Breast epithelium (tissue), 4 donors: ENCODE results near the gene ERC1. TPM values are rescaled to one million over a fixed set of nuclear protein-coding genes. Genes with fewer than 3 reads are reported as not detected.

Experiments used
- DNase-seq, 2 donors: peaks; one replicate each; pipeline ENCODE4 v3.0.0-alpha.2; 2019; ENCODE audit warnings: low spot score in 2 of 2
- H3K27ac ChIP-seq, 2 donors: fragments of 200-600 bp; sonication (generic) in 1 of 2; one replicate each; pipeline ENCODE4 v1.5.1; 2016 to 2019; ENCODE audit warnings: mild to moderate bottlenecking in 1 of 2
- H3K27me3 ChIP-seq, 2 donors: fragments of 200-600 bp; sonication (generic) in 1 of 2; one replicate each; pipeline versions ENCODE4 v1.5.1 to v1.6.0; 2017 to 2019; ENCODE audit warnings: control low read depth in 1 of 2, mild to moderate bottlenecking in 1 of 2
- H3K36me3 ChIP-seq: fragments of 200-600 bp; one replicate; pipeline ENCODE4 v1.5.1; 2019
- H3K4me1 ChIP-seq, 2 donors: fragments of 200-600 bp; sonication (generic); one replicate each; pipeline ENCODE4 v1.5.1; 2016 to 2019; ENCODE audit warnings: control low read depth in 1 of 2
- H3K4me3 ChIP-seq, 3 donors: fragments of 200-600 bp; sonication (generic); 1 replicate in 2 of 3; 2 replicates in 1 of 3; pipeline ENCODE4 v1.5.1; 2016 to 2019; ENCODE audit warnings: mild to moderate bottlenecking in 3 of 3, moderate library complexity in 2 of 3
- H3K9me3 ChIP-seq, 2 donors: fragments of 200-600 bp; sonication (generic) in 1 of 2; one replicate each; pipeline ENCODE4 v1.5.1; 2016 to 2019; ENCODE audit warnings: control low read depth in 1 of 2
- POLR2A ChIP-seq: fragments of 450-650 bp; IDR thresholded peaks from one replicate; pipeline ENCODE4 v1.6.1; 2016; ENCODE audit warnings: antibody characterized with exemption, mild to moderate bottlenecking, moderate library complexity
- POLR2AphosphoS5 ChIP-seq, 3 donors: sonication (generic); formaldehyde crosslinking; IDR thresholded peaks; one replicate each; pipeline ENCODE4 v1.6.1; 2017; ENCODE audit warnings: antibody characterized with exemption in 3 of 3
- intact Hi-C: fragments of 100-400 bp; cut with DNase I; formaldehyde crosslinking; loops from one replicate; pipeline ENCODE4 v1.15.1; 2023; ENCODE audit warnings: low total_unique reads
- total RNA-seq, 3 donors: library from RNA; depleted of rRNA; stranded (reverse); fragments of >200 nt; gene quantifications; one replicate each; pipeline ENCODE4 v1.1.0, GENCODE V29; 2016
- TF ChIP-seq, protein P1 (sequence below), 3 donors: fragments of 450-650 bp; IDR thresholded peaks; one replicate each; pipeline ENCODE4 v1.5.1; 2016 to 2017; ENCODE audit warnings: antibody characterized with exemption in 3 of 3, mild to moderate bottlenecking in 3 of 3, moderate library complexity in 3 of 3

ERC1 gene
- total RNA-seq, 3 donors from 2014 or later: 47.4 to 63.4 (median 52.8) TPM

DNA sequence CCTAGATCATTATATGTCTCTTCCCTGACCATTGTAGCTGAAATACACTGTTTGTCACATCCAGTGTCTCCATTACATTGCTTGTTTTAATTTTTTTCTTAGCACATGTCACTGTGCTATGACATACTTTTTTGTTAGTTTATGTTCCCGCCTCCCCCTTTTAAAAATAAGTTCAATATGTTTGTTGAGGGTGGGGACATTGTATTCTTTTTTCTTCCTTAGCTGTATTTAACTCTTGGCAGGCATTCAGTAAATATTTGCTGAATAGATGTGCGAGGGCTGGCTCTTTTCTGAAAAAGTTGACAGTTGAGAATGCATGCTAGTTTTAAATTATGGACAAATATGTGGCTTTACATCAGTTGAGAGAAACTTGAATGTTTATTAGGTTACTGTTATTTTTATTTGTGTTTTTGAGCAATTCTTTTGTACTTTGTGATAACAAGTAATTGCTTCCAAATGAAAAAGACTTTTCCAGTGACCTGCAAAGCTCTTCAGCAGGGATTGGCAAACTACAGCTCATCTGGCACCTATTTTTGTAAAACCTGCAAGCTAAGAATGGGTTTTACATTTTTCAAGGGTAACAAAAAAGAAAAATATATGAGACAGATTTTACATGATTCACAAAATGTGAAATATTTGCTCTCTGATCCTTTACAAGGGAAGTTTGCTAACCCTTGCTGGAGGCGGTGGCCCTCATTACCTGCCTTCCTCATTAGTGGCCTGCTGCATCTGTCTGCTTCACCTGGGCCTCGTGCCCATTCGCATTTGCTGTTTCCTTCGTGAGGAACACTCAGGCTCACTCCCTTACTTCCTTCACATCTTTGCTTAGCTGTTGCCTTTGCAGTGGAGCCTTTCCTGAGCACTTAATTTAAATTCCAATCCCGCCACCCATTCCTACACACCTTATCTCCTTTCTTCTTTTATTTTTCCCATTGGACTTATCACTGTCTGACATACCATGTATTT is 229.4 kb downstream of the ERC1 start:
- intact Hi-C loops: no loop called here
- H3K27me3 ChIP-seq: no peaks in the 10 kb centered on the region
- no peaks in the 10 kb centered on the region for H3K36me3 ChIP-seq
- no peak for DNase-seq
- no peak overlapping the region for H3K27ac ChIP-seq
- H3K9me3 ChIP-seq: no peaks in the 10 kb centered on the region
- no peak for TF ChIP-seq POLR2A
- TF ChIP-seq, protein P1, sequence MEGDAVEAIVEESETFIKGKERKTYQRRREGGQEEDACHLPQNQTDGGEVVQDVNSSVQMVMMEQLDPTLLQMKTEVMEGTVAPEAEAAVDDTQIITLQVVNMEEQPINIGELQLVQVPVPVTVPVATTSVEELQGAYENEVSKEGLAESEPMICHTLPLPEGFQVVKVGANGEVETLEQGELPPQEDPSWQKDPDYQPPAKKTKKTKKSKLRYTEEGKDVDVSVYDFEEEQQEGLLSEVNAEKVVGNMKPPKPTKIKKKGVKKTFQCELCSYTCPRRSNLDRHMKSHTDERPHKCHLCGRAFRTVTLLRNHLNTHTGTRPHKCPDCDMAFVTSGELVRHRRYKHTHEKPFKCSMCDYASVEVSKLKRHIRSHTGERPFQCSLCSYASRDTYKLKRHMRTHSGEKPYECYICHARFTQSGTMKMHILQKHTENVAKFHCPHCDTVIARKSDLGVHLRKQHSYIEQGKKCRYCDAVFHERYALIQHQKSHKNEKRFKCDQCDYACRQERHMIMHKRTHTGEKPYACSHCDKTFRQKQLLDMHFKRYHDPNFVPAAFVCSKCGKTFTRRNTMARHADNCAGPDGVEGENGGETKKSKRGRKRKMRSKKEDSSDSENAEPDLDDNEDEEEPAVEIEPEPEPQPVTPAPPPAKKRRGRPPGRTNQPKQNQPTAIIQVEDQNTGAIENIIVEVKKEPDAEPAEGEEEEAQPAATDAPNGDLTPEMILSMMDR (IDR thresholded peaks at IDR 0.05): no peak
- no peak for TF ChIP-seq POLR2AphosphoS5 (IDR thresholded peaks at IDR 0.05)
- peaks cover 0 to 4% of the 10 kb centered on the region in 2 donors for H3K4me1 ChIP-seq
- H3K4me3 ChIP-seq: no peak overlapping the region

DNA sequence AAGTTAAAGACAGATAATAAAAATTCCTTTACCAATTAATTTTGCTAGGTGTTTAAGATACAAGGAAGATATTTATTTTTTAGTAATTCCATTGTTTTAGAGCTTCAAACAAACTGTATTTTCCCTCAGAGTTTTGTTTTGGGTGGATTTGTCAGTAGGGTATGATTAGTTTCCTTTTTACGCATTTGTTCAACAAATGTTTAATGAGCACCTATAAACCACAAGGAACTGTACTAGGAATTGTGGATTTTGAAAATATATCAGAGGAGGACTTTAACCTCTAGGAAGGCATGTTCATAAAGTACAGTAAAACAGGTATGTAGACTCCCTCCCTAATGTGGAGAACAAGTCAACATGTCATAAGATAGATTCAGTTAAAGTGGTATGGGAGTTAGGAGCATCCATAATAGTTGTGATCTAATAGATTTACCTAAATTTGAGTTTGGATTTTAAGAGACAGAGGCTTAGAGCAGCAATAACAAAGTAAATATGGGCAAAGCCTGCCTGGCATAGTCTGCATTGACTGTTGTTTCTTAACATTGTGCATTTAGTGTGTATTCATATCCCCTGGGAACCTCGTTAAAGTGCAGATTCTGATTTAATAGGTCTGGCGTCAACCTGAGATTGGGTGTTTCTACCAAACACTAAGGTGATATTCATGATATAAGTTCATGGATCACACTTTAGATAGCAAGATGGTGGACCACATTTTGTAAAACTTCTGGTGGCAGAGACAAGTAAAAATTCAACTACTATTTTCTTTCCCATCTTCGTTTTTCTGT is 232.0 kb downstream of the ERC1 start:
- intact Hi-C loops: no loop called here

DNA sequence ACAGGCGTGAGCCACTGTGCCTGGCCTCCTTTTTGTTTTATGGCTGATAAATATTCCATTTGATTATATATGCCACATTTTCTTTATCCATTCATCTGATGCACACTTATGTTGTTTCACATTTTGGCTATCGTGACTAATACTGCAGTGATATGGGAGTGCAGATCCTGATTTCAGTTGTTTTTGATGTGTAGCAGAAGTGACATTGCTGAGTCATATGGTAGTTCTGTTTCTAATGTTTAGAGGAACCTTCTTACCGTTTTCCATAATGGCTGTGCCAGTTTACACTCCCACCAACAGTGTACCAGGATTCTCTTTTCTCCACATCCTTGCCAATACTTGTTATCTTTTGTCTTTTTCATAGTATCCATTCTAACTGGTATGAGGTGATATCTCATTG is 235.9 kb downstream of the ERC1 start:
- intact Hi-C loops: no loop called here
- Histone ChIP-seq H3K36me3 (no peaks in the 10 kb centered on the region), H3K4me3 (no peak overlapping the region), H3K4me1 (no peaks in the 10 kb centered on the region), H3K27ac (no peak overlapping the region), H3K27me3 (no peaks in the 10 kb centered on the region), H3K9me3 (no peaks in the 10 kb centered on the region)
- DNase-seq: no peak
- TF ChIP-seq POLR2AphosphoS5 (IDR thresholded peaks at IDR 0.05) (no peak), POLR2A (no peak)
- TF ChIP-seq, protein P1 (IDR thresholded peaks at IDR 0.05): no peak

More for the DNA sequence above, 232.0 kb downstream of the ERC1 start:
- peaks cover 0 to 4% of the 10 kb centered on the region in 2 donors for H3K4me1 ChIP-seq
- no peaks in the 10 kb centered on the region for H3K27me3 ChIP-seq
- H3K4me3 ChIP-seq: no peak overlapping the region
- no peak overlapping the region for H3K27ac ChIP-seq
- no peaks in the 10 kb centered on the region for H3K9me3 ChIP-seq
- no peaks in the 10 kb centered on the region for H3K36me3 ChIP-seq
- no peak for DNase-seq
- TF ChIP-seq POLR2A (no peak), POLR2AphosphoS5 (IDR thresholded peaks at IDR 0.05) (no peak)
- TF ChIP-seq, protein P1 (IDR thresholded peaks at IDR 0.05): no peak

DNA sequence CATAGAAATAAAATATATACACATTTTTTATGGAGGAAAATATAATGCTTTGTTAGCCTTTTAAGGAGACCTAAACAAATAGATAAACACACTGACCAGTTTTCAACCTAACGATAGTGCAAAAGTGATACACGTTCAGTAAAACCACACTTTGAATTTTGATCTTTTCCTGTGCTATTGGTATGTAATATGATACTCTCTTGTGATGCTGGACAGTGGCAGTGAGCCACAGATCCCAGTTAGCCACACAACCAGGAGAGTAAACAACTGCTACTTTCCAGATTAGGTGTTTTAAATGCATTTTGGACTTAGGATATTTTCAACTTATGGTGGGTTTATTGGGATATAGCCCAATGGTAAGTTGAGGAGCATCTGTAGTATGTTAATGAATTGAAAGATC is 243.1 kb downstream of the ERC1 start:
- Histone ChIP-seq H3K4me1 (no peaks in the 10 kb centered on the region), H3K4me3 (no peak overlapping the region), H3K27me3 (no peaks in the 10 kb centered on the region), H3K27ac (no peak overlapping the region), H3K9me3 (no peaks in the 10 kb centered on the region), H3K36me3 (no peaks in the 10 kb centered on the region)
- TF ChIP-seq, protein P1 (IDR thresholded peaks at IDR 0.05): no peak
- no peak for TF ChIP-seq POLR2AphosphoS5 (IDR thresholded peaks at IDR 0.05)
- TF ChIP-seq POLR2A: no peak
- intact Hi-C loops: no loop called here
- no peak for DNase-seq
